Measurements from ENCODE around the gene INO80D.
"Not testable (repeated sequence)": the region's sequence is repeated elsewhere in the genome, so short reads cannot be mapped to it uniquely, and the experiment has no call there.

Gene INO80D

GRCh38 chr2:206085742-206086445 lies at the start of gene INO80D:
Gene INO80D (minus strand): TSS chr2:206086174. CDS start chr2:206063016, 23,158 bp downstream.
- peak; percentile 62 to 68 for DNase-seq (ENCODE audit: low read depth in 2 of 2)

- DNase-seq (ENCODE audit: low read depth in 2 of 2), result no peak
These were observed 41.7 kb upstream of the INO80D start for GRCh38 chr2:206127656-206128055.

GRCh38 chr2:206125901-206126300 lies 39.9 kb upstream of the INO80D start:
- no peak for DNase-seq (ENCODE audit: low read depth in 2 of 2)

- DNase-seq (ENCODE audit: low read depth in 2 of 2), result not testable (repeated sequence)
These were observed 36.6 kb upstream of the INO80D start for GRCh38 chr2:206122569-206122968.

GRCh38 chr2:206116278-206116677 lies 30.3 kb upstream of the INO80D start:
- no peak for DNase-seq (ENCODE audit: low read depth in 2 of 2)

GRCh38 chr2:206115026-206115578 lies 29.1 kb upstream of the INO80D start:
- no peak for DNase-seq (ENCODE audit: low read depth in 2 of 2)

GRCh38 chr2:206112846-206113547 lies 27.0 kb upstream of the INO80D start:
- DNase-seq (ENCODE audit: low read depth in 2 of 2), result no peak

- no peak for DNase-seq (ENCODE audit: low read depth in 2 of 2)
These were observed 26.1 kb upstream of the INO80D start for GRCh38 chr2:206112108-206112507.

GRCh38 chr2:206108713-206109112 lies 22.7 kb upstream of the INO80D start:
- no peak for DNase-seq (ENCODE audit: low read depth in 2 of 2)

- no peak for DNase-seq (ENCODE audit: low read depth in 2 of 2)
These were observed 19.6 kb upstream of the INO80D start for GRCh38 chr2:206105541-206105940.

- no peak for DNase-seq (ENCODE audit: low read depth in 2 of 2)
These were observed 19.1 kb upstream of the INO80D start for GRCh38 chr2:206105038-206105437.

- not testable (repeated sequence) for DNase-seq (ENCODE audit: low read depth in 2 of 2)
These were observed 12.9 kb upstream of the INO80D start for GRCh38 chr2:206098872-206099271.

GRCh38 chr2:206098471-206098870 lies 12.5 kb upstream of the INO80D start:
- DNase-seq (ENCODE audit: low read depth in 2 of 2), result no peak

GRCh38 chr2:206096876-206097275 lies 10.9 kb upstream of the INO80D start:
- no peak for DNase-seq (ENCODE audit: low read depth in 2 of 2)

GRCh38 chr2:206095536-206096332 lies 9.8 kb upstream of the INO80D start:
- no peak for DNase-seq (ENCODE audit: low read depth in 2 of 2)

GRCh38 chr2:206092297-206092696 lies 6.3 kb upstream of the INO80D start:
- DNase-seq (ENCODE audit: low read depth in 2 of 2), result no peak

GRCh38 chr2:206088248-206088647 lies 2.3 kb upstream of the INO80D start:
- DNase-seq (ENCODE audit: low read depth in 2 of 2), result no peak

GRCh38 chr2:206086716-206087350 lies 859 bp upstream of the INO80D start:
- no peak for DNase-seq (ENCODE audit: low read depth in 2 of 2)

GRCh38 chr2:206084870-206085741 lies 868 bp downstream of the INO80D start:
- DNase-seq (ENCODE audit: low read depth in 2 of 2), result no peak

GRCh38 chr2:206084439-206084869 lies 1.5 kb downstream of the INO80D start:
- peak in 1 of 2 experiments; percentile 18 for DNase-seq (ENCODE audit: low read depth in 2 of 2)
